Heart right ventricle (tissue), 16 donors: ENCODE measurements around the gene ARRDC3. TPM values are rescaled to one million over a fixed set of nuclear protein-coding genes. Genes with fewer than 3 reads are reported as not detected.

Source experiments
- ATAC-seq, 8 donors: fragments of 200-7000 bp; cut with Tn5 transposase; one replicate each; pipeline ENCODE4 v1.9.1; 2020; ENCODE audit warnings: mild to moderate bottlenecking in 8 of 8, moderate library complexity in 8 of 8, moderate number of reproducible peaks in 1 of 8
- DNase-seq, 2 donors: peaks; one replicate each; pipeline ENCODE4 v3.0.0-alpha.2; 2020
- H3K27ac ChIP-seq, 10 donors: fragments of 200-600 bp; sonication (generic) in 2 of 10; one replicate each; pipeline versions ENCODE4 v1.5.0 to v1.8.0; 2020 to 2022; ENCODE audit warnings: mild to moderate bottlenecking in 3 of 10
- H3K27me3 ChIP-seq, 7 donors: fragments of 200-600 bp; one replicate each; pipeline ENCODE4 v1.8.0; 2021 to 2022; ENCODE audit warnings: mild to moderate bottlenecking in 2 of 7
- H3K36me3 ChIP-seq, 9 donors: fragments of 200-600 bp; sonication (generic) in 1 of 9; one replicate each; pipeline versions ENCODE4 v1.5.0 to v1.8.0; 2020 to 2022; ENCODE audit warnings: mild to moderate bottlenecking in 2 of 9
- H3K4me1 ChIP-seq, 9 donors: fragments of 200-600 bp; sonication (generic) in 1 of 9; one replicate each; pipeline versions ENCODE4 v1.5.0 to v1.8.0; 2020 to 2022; ENCODE audit warnings: mild to moderate bottlenecking in 4 of 9
- H3K4me3 ChIP-seq, 10 donors: fragments of 200-600 bp; sonication (generic) in 2 of 10; one replicate each; pipeline versions ENCODE4 v1.5.0 to v1.8.0; 2020 to 2022; ENCODE audit warnings: mild to moderate bottlenecking in 7 of 10, moderate library complexity in 2 of 10
- H3K9me3 ChIP-seq, 11 donors: fragments of 200-600 bp in 10 of 11; sonication (generic) in 2 of 11; one replicate each; pipeline versions ENCODE4 v1.5.0 to v1.8.0; 2013 to 2022; ENCODE audit warnings: mild to moderate bottlenecking in 2 of 11, control low read depth in 1 of 11, moderate library complexity in 1 of 11
- CTCF ChIP-seq, 9 donors: fragments of 200-600 bp; sonication (generic) in 2 of 9; IDR thresholded peaks; one replicate each; pipeline versions ENCODE4 v1.5.0 to v1.8.0; 2021 to 2022; ENCODE audit warnings: antibody characterized with exemption in 9 of 9, mild to moderate bottlenecking in 5 of 9, moderate library complexity in 1 of 9
- WGBS, 2 donors: extraction: QIAGEN DNeasy Blood & Tissue Kit; methylation state at CpG; one replicate each; pipeline ENCODE4 v1.1.7; 2013; ENCODE audit warnings: inconsistent platforms in 1 of 2; 5-methylcytosine and 5-hydroxymethylcytosine counted together
- intact Hi-C, 10 donors: fragments of 100-400 bp; cut with DNase I; formaldehyde crosslinking; loops; one replicate each; pipeline versions ENCODE4 v1.11.1 to v1.14.2; 2022
- long read RNA-seq, 3 donors: library from polyadenylated mRNA; unstranded; transcript quantifications; one replicate each; pipeline ENCODE4 v2.0.0, GENCODE V29; 2020 to 2021
- polyA plus RNA-seq, 2 donors: library from polyadenylated mRNA; stranded (reverse); fragments of 200-250 nt; gene quantifications; one replicate each; pipeline ENCODE4 v1.2.3, GENCODE V29; 2013
- total RNA-seq, 10 donors: library from RNA; stranded (reverse); fragmentation: NEBNext Ultra II Directional in 3 of 10; extraction: Animal tissue kit (Norgen Biotek cat#: 25700) in 3 of 10; gene quantifications; one replicate each; pipeline versions ENCODE4 v1.2.1 to v1.2.4, GENCODE V29; 2021 to 2023
- donor health status: Arrhythmogenic right ventricular cardiomyopathy.
- donor health status: ischemic (EF 13 %, LVEDD 7.1; RV severe dilation, severe dysfunction).
- donor health status: healthy with polysubstance abuse.
- donor health status: DM: no; HTN: yes; CAD: no.
- donor health status: DM: no; HTN: no; CAD: no.
- donor health status: ischemic (EF 25% LVEDD 6.9; RV normal size, moderate dysfunction).
- donor health status: ischemic (EF 25% LVEDD 5.7; RV mildly dilated, moderate dysfunction).
- donor health status: healthy.
- donor health status: DM: yes; HTN: yes; CAD: no.
- donor health status: Ischemic cardiomyopathy.
- donor health status: ischemic (EF 35%, LVEDD 5.7; RV mildly dilated, moderate dysfunction).
- donor health status: nonischemic (EF 11% LVEDD 7.7; RV severe dilation, severe dysfunction).
- donor health status: DM: yes; HTN: yes; CAD: no.
- donor health status: PGD.
- donor health status: ischemic (EF 29% LVEDD 5.4; RV normal size, mild dysfunction).
- donor health status: nonischemic (EF 23%, LVEDD 6.1; RV moderate dilation, normal function).

ARRDC3 gene
- 10 to 100 TPM in 8 of 10 donors, 1 to 10 TPM in 2; 9.4 to 61.5 (median 21.0) TPM for total RNA-seq
- polyA plus RNA-seq = 1 to 10 TPM; 4.8 to 5.8 TPM
- long read RNA-seq, donor 1, full-length matches to known transcripts = 12 of 15 reads
- long read RNA-seq, donor 1, partial matches to known transcripts = 0 of 15 reads
- long read RNA-seq, donor 1, other reads (novel, unspliced or antisense) = 3 of 15 reads
- long read RNA-seq, donor 2, full-length matches to known transcripts = 14 of 17 reads
- long read RNA-seq, donor 2, partial matches to known transcripts = 1 of 17 reads
- long read RNA-seq, donor 2, other reads (novel, unspliced or antisense) = 2 of 17 reads
- long read RNA-seq, donor 3, full-length matches to known transcripts = 12 of 17 reads
- long read RNA-seq, donor 3, partial matches to known transcripts = 0 of 17 reads
- long read RNA-seq, donor 3, other reads (novel, unspliced or antisense) = 5 of 17 reads

- H3K36me3 ChIP-seq = peaks cover 0 to 5% (median 0%) of the 10 kb centered on the region in 9 donors
- ATAC-seq (peak; percentile 68 to 91 (median 76)), DNase-seq (peak; percentile 95 to 97)
- H3K4me3 ChIP-seq = peak within 1 kb of the TSS; percentile 67 to 84 (median 78)
- peak in 2 of 9 donors; percentile 4 to 12 for TF ChIP-seq CTCF (IDR thresholded peaks at IDR 0.05)
- intact Hi-C loops = loop anchor here (2.0 to 10.0 kb wide), 9 partner anchors 68 to 518 kb away; no protein-coding TSS in a partner anchor
- no peaks in the 10 kb centered on the region for H3K27me3 ChIP-seq
- WGBS, 2 donors = 0% methylated on average over 46 to 49 of the region's 49 CpGs
- peaks cover 0 to 30% (median 21%) of the 10 kb centered on the region in 9 donors for H3K4me1 ChIP-seq
- no peaks in the 10 kb centered on the region for H3K9me3 ChIP-seq
- H3K27ac ChIP-seq = peak within 1 kb of the TSS; percentile 92 to 99 (median 98)
These were observed at the start of gene ARRDC3 for GRCh38 chr5:91383027-91383955. Gene ARRDC3, minus strand, starts transcription at chr5:91383317. Its CDS starts 225 bp downstream, at chr5:91383092.

- Histone ChIP-seq H3K9me3 (peaks cover 0 to 8% (median 0%) of the 10 kb centered on the region in 11 donors), H3K27me3 (no peaks in the 10 kb centered on the region), H3K36me3 (no peaks in the 10 kb centered on the region), H3K4me1 (peaks cover 0 to 9% (median 0%) of the 10 kb centered on the region in 9 donors), H3K4me3 (no peak overlapping the region), H3K27ac (no peak overlapping the region)
- intact Hi-C loops = no loop called here
- DNase-seq (no peak), ATAC-seq (no peak)
- TF ChIP-seq CTCF (IDR thresholded peaks at IDR 0.05) = no peak
These were observed 47.8 kb upstream of the ARRDC3 start for GRCh38 chr5:91430949-91431348.

GRCh38 chr5:91424638-91425436 lies 41.7 kb upstream of the ARRDC3 start:
- ATAC-seq (no peak), DNase-seq (no peak)
- Histone ChIP-seq H3K4me3 (no peak overlapping the region), H3K9me3 (peaks cover 0 to 11% (median 0%) of the 10 kb centered on the region in 11 donors), H3K27me3 (no peaks in the 10 kb centered on the region), H3K4me1 (no peaks in the 10 kb centered on the region), H3K36me3 (no peaks in the 10 kb centered on the region), H3K27ac (no peak overlapping the region)
- 93 to 95% methylated on average over 2 of the region's 2 CpGs for WGBS, 2 donors
- intact Hi-C loops = loop anchor here in 2 of 10 donors (5.0 to 10.0 kb wide), 2 partner anchors 558 to 560 kb away; no protein-coding TSS in a partner anchor
- TF ChIP-seq CTCF (IDR thresholded peaks at IDR 0.05) = no peak
